Fibroblast of lung (primary cell): ENCODE results near the gene DLG2.

ENCODE experiments used
- CTCF ChIP-seq, 2 donors: IDR thresholded peaks in 1 of 2; conservative IDR thresholded peaks in 1 of 2; 1 replicate in 1 of 2; 2 replicates in 1 of 2; pipeline ENCODE4 v1.5.1; 2011 to 2012; ENCODE audit warnings: low read length in 2 of 2, control low read depth in 1 of 2, inconsistent platforms in 1 of 2, low read depth in 1 of 2, mild to moderate bottlenecking in 1 of 2
- EZH2 ChIP-seq: IDR thresholded peaks from 2 replicates; pipeline ENCODE4 v1.5.1; 2012; ENCODE audit warnings: low read length, control low read depth, mild to moderate bottlenecking; ENCODE audit errors: missing control alignments

DNA sequence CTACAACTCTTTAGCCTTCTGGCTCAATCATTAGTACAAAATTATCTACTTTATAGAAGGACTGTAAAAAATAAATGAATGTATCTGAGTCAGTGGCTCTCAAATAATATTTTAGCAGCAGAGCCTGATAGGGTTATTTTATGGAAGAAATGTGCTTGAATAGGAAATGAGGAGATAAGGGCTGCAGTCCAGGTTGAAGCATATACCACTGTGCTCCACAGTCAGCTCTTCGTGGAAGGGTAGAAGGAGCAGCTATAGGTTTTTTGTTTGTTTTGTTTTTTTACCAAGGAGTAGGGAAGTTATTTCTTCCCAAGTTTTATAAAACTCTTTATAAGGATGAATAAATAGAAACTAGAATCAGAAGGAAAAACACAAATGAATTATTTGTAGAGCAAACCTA is 242.0 kb downstream of the DLG2 start:
- TF ChIP-seq CTCF (conservative IDR thresholded peaks at IDR 0.05 in 1 of 2, IDR thresholded peaks at IDR 0.05 in 1 of 2; ENCODE audit: low read depth in 1 of 2, low read length in 2 of 2) (no peak), EZH2 (no peak)
